GM21447 (cell line): ENCODE measurements around the gene PPP5C.
"Not testable (repeated sequence)": the region's sequence is repeated elsewhere in the genome, so short reads cannot be mapped to it uniquely, and the experiment has no call there.

Experiments used
- ATAC-seq: cut with Tn5 transposase; IDR thresholded peaks from one replicate; pipeline ENCODE4 v1.9.1; 2021; ENCODE audit not compliant: unreplicated experiment

Gene PPP5C

DNA sequence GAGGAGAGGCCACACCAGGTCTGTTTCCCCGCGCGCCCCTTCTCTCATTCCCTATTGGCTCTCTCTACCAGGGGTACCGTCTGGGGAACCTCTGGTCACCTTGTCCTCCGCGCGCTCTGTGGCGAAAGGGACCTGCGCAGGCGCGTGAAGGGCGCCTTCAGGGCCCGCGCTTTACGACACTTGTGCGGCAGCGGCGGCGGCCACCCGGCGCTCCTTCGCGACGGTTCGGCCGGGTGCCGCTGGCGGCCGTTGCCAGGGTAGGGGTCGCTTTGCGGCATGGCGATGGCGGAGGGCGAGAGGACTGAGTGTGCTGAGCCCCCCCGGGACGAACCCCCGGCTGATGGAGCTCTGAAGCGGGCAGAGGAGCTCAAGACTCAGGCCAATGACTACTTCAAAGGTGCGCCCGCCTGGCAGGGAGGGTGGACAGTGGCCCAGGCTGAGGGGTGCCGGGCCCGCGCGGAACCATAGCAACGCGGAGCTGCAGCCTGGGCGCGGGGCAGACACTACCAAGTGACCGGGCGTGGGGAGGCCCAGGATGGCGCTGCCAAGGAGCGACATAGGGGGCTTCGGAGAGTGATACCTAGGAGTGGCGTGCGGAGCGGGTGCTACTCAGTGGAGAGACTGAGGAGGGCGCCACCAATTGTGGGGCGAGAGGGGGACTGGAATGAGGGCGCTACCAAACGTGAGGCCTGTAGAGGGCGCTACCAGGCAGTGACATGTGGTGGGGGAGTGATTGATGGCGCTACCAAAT lies at the start of gene PPP5C:
Gene PPP5C, plus strand, starts transcription at position 267 of the 751 bp plus-strand sequence. Its CDS starts 10 bp downstream, at position 277.
- peak; percentile 46 for ATAC-seq

- ATAC-seq = no peak
Observed at GRCh38 chr19:46297700-46298478, 49.0 kb upstream of the PPP5C start.

DNA sequence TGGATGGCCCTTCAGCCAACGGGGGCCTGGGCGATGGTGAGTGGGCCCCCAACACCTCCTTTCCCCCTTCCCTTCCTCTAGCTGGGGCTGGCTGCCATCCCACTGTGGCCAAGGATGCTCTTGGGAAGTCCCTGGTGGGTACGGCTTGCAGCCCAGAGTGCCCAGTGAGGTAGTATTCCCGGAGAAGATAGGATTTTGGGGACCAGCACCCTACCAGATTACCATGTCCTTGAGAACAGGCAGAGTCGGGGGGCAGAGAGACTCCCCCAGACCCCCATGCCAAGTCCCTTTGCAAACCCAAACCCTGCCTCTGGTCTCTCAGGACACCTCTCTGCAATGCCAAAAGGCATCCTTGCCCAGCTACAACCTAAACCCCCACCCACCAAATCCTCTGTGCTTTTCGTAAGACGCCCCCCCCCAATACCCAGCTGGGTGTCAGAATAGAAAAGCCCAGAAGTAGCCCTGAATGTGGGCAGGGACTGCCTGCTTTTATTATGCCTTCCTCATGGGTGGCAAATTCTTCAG lies 48.3 kb upstream of the PPP5C start:
- ATAC-seq = no peak

GRCh38 chr19:46299004-46299509 lies 47.8 kb upstream of the PPP5C start:
- no peak for ATAC-seq

GRCh38 chr19:46299695-46300094 lies 47.2 kb upstream of the PPP5C start:
- ATAC-seq = no peak

- ATAC-seq = no peak
Observed at GRCh38 chr19:46303322-46303690, 43.6 kb upstream of the PPP5C start.

DNA sequence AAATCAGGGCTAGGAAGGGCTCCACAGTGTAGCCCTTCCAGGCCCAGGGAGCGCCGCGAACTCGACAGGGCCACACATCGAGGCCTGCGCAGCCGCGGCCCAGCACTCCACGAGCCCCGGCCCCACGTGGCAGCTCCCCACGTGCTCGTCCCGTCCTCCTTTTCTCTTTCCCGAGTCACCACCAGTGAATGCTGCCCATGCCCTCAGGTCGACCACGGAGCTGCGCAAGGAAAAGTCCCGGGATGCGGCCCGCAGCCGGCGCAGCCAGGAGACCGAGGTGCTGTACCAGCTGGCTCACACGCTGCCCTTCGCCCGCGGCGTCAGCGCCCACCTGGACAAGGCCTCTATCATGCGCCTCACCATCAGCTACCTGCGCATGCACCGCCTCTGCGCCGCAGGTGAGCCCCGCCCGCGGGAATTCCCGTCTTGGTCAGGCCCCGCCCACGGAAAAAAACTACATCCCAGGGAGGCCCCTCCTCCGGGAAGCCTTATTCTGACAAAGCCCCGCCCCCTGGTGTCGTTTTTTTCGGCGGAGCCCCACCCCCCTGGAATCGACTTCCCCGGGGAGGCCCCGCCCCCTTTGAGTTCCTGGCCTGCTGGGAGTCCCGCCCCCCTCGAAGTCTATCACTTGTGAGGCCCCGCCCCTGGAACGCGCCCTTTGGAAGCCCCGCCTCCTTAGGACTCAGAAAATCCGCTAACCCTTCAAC lies 43.0 kb upstream of the PPP5C start:
- ATAC-seq = no peak

GRCh38 chr19:46306501-46306900 lies 40.4 kb upstream of the PPP5C start:
- ATAC-seq = no peak

DNA sequence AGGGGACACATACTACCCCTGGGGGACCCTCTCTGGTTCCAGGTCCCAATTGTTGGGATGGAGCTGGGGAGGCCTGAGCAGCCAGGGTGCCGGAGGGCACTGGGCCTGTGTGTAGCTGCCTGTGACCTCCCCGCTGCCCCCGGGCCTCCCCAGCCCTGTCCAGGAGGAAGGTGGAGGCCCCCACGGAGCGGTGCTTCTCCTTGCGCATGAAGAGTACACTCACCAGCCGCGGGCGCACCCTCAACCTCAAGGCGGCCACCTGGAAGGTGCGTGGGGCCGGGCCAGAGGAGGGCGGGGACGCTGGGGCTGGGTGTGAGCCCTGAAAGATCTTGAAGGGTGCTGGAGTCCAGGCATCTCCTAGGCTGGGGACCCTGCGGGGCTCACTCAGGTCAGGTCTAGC lies 38.4 kb upstream of the PPP5C start:
- no peak for ATAC-seq

DNA sequence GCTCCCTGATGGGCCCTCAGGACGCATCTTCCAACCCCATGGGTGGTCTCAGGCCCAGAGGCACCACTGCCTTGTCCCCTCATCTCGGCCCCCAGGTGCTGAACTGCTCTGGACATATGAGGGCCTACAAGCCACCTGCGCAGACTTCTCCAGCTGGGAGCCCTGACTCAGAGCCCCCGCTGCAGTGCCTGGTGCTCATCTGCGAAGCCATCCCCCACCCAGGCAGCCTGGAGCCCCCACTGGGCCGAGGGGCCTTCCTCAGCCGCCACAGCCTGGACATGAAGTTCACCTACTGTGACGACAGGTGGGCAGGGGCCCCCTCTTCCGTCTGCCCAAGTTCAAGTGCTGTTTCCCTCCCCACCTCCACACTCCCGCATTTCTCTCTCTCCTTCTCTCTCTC lies 37.8 kb upstream of the PPP5C start:
- ATAC-seq = no peak

DNA sequence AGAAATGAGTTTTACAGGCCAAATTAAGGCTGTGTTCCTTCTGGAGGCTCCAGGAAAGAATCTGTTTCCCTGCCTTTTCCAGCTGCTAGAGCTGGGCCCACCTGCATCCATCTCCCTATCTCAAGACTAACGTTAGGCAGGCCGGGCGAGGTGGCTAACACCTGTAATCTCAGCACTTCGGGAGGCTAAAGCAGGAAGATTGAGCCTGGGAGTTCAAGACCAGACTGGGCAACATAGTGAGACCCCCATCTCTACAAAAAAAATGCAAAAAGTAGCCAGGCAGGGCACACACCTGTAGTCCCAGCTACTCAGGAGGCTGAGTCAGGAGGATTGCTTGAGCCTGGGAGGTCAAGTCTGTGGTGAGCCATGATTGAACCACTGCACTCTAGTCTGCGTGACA lies 35.4 kb upstream of the PPP5C start:
- no peak for ATAC-seq

- ATAC-seq = not testable (repeated sequence)
Observed at GRCh38 chr19:46313540-46314469, 33.1 kb upstream of the PPP5C start.

DNA sequence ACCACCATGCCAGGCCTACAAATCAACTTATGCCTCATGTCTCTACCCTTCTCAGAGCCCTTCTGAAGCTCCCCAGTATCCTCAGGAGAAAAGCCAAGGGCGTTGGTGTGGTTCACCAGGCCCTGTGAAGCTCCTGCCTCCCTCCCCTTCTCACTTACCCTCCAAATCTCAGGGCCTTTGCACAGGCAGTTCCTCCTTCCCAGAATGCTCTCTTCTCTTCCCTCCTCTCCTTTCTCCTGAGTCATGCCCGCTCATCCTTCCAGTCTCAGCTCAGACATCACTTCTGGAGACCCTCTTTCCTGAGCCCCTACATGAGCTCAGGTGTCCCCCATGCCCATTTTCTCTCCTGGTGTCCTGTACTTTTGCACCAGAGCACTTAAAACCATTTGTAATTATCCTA lies 29.5 kb upstream of the PPP5C start:
- ATAC-seq = no peak

DNA sequence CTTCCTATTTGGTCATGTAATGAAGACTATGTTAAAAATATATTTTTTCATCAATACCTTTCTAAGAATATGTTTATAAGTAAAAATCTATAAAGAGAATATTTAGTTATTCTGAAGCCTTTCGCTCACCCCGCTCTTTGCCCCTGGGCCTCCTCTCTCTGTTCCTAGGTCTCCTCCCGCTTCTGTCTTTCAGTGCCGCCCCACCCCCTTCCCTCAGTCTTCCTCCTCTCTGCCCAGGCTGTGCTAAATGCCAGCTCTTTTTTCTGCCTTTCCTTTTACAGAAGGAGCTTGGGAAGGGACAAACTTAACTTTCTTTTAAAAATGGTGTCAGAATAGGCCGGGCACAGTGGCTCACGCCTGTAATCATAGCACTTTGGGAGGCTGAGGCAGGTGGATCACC lies 27.3 kb upstream of the PPP5C start:
- no peak for ATAC-seq

GRCh38 chr19:46320559-46320958 lies 26.3 kb upstream of the PPP5C start:
- ATAC-seq = no peak

GRCh38 chr19:46321653-46322052 lies 25.2 kb upstream of the PPP5C start:
- no peak for ATAC-seq

GRCh38 chr19:46323227-46323626 lies 23.7 kb upstream of the PPP5C start:
- ATAC-seq = not testable (repeated sequence)

DNA sequence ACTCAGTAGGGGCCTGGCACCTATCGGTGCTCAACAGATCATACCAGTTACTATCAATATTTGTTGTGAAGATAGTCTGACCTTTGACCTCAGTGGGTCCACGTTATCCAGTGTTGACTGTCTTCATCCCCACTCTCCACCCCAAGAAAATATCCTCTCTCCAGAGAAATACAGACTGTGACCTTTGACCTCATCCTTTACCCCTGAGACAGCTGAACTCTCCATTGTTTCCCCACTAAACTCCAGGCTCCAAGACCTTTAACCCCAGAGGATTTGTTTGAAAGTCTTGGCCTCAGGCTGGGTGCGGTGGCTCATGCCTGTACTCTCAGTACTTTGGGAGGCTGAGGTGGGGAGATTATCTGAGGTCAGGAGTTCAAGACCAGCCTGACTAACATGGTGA lies 22.6 kb upstream of the PPP5C start:
- no peak for ATAC-seq

- ATAC-seq = no peak
Observed at GRCh38 chr19:46326608-46327007, 20.3 kb upstream of the PPP5C start.

GRCh38 chr19:46328079-46328478 lies 18.8 kb upstream of the PPP5C start:
- no peak for ATAC-seq
